Measurements from ENCODE around the gene DTX1. TPM values are rescaled to one million over a fixed set of nuclear protein-coding genes. Genes with fewer than 3 reads are reported as not detected.

The DTX1 gene
- total RNA-seq, 1 experiment from 2014 or later, result 227 TPM

GRCh38 chr12:113145720-113146551 is 89.4 kb downstream of the DTX1 start:
- Histone ChIP-seq H3K79me2 (ENCODE audit: low read length) (no peaks in the 10 kb centered on the region), H3K27ac (ENCODE audit: low read length) (no peak overlapping the region), H3K4me3 (ENCODE audit: low read length) (no peak overlapping the region), H3K4me1 (ENCODE audit: low read length) (peaks cover 12% of the 10 kb centered on the region), H3K9me3 (ENCODE audit: low read length) (no peaks in the 10 kb centered on the region), H3K4me2 (ENCODE audit: low read depth, low read length, poor library complexity, severe bottlenecking) (no peak overlapping the region), H3K9ac (ENCODE audit: low read length) (no peak overlapping the region), H3K27me3 (ENCODE audit: low read length) (no peaks in the 10 kb centered on the region), H3K9me2 (replicated peaks; ENCODE audit: insufficient read depth, low read length) (no peaks in the 10 kb centered on the region), H4K20me1 (ENCODE audit: insufficient read depth, low read depth, low read length) (no peaks in the 10 kb centered on the region), H3K36me3 (ENCODE audit: insufficient read depth, low read length) (no peaks in the 10 kb centered on the region), H2AFZ (ENCODE audit: low read length) (no peak overlapping the region)
- no peak for DNase-seq

DNA sequence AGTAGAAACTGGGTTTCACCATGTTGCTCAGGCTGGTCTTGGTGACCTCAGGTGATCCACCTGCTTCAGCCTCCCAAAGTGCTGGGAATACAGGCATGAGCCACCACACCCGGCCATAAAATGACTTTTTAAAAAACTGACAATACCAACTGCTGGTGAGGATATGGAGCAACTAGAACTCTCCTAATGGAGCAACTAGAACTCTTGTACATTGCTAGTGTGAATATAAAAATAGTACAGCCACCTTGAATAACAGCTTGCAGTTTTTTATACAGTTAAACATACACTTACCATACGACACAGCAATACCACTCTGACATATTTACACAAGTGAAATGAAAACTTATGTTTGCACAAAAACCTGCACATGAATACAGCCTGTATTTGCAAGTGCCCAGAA is 90.5 kb downstream of the DTX1 start:
- Histone ChIP-seq H3K9me3 (ENCODE audit: low read length) (no peaks in the 10 kb centered on the region), H4K20me1 (ENCODE audit: insufficient read depth, low read depth, low read length) (no peaks in the 10 kb centered on the region), H3K79me2 (ENCODE audit: low read length) (no peaks in the 10 kb centered on the region), H2AFZ (ENCODE audit: low read length) (no peak overlapping the region), H3K9me2 (replicated peaks; ENCODE audit: insufficient read depth, low read length) (no peaks in the 10 kb centered on the region), H3K27ac (ENCODE audit: low read length) (no peak overlapping the region), H3K9ac (ENCODE audit: low read length) (no peak overlapping the region), H3K36me3 (ENCODE audit: insufficient read depth, low read length) (no peaks in the 10 kb centered on the region), H3K4me3 (ENCODE audit: low read length) (no peak overlapping the region), H3K4me1 (ENCODE audit: low read length) (peaks cover 10% of the 10 kb centered on the region), H3K27me3 (ENCODE audit: low read length) (no peaks in the 10 kb centered on the region), H3K4me2 (ENCODE audit: low read depth, low read length, poor library complexity, severe bottlenecking) (no peak overlapping the region)
- no peak for DNase-seq

Other genes starting within 250 kb of the DTX1 start
- 23.6 and 23.7 TPM in 2 replicates for gene OAS1, start 149.8 kb upstream of the DTX1 start, total RNA-seq (2014; rRNA removed; shearing (Covaris generic); ENCODE audit: low replicate concordance)
- gene OAS3, start 118.3 kb upstream of the DTX1 start, total RNA-seq (2014; rRNA removed; shearing (Covaris generic); ENCODE audit: low replicate concordance), result 6.3 and 7.9 TPM in 2 replicates
- 3.0 and 6.3 TPM in 2 replicates for gene OAS2, start 78.2 kb upstream of the DTX1 start, total RNA-seq (2014; rRNA removed; shearing (Covaris generic); ENCODE audit: low replicate concordance)
- 3.3 and 3.4 TPM in 2 replicates for gene RASAL1, start 79.0 kb downstream of the DTX1 start, total RNA-seq (2014; rRNA removed; shearing (Covaris generic); ENCODE audit: low replicate concordance)
- gene CFAP73, start 93.0 kb downstream of the DTX1 start, total RNA-seq (2014; rRNA removed; shearing (Covaris generic); ENCODE audit: low replicate concordance), result not detected in 2 replicates
- gene DDX54, start 128.7 kb downstream of the DTX1 start, total RNA-seq (2014; rRNA removed; shearing (Covaris generic); ENCODE audit: low replicate concordance), result 28.2 and 81.5 TPM in 2 replicates
- gene RITA1, start 129.0 kb downstream of the DTX1 start, total RNA-seq (2014; rRNA removed; shearing (Covaris generic); ENCODE audit: low replicate concordance), result 34.3 and 47.3 TPM in 2 replicates
- 43.9 and 46.4 TPM in 2 replicates for gene TPCN1, start 164.7 kb downstream of the DTX1 start, total RNA-seq (2014; rRNA removed; shearing (Covaris generic); ENCODE audit: low replicate concordance)